H9 (cell line): ENCODE measurements around the gene ZFAND5. TPM values are rescaled to one million over a fixed set of nuclear protein-coding genes. Genes with fewer than 3 reads are reported as not detected.

Experiments
- DNase-seq: peaks from one replicate; pipeline ENCODE4 v3.0.0-alpha.2; 2017
- H2AFZ ChIP-seq: one replicate; pipeline ENCODE4 v1.6.1; 2013; ENCODE audit warnings: mild to moderate bottlenecking, low read length, control low read depth, moderate library complexity
- H2AK5ac ChIP-seq: 2 replicates; pipeline ENCODE4 v1.6.1; 2013; ENCODE audit warnings: low read length, control low read depth, mixed read lengths; ENCODE audit not compliant: insufficient read length
- H2BK120ac ChIP-seq: one replicate; pipeline ENCODE4 v1.6.1; 2013; ENCODE audit warnings: low read depth, mild to moderate bottlenecking, low read length, control low read depth, inconsistent platforms; ENCODE audit not compliant: poor library complexity, severe bottlenecking
- H2BK12ac ChIP-seq: 2 replicates; pipeline ENCODE4 v1.6.1; 2013; ENCODE audit warnings: low read length, control low read depth, mixed read lengths, low read depth; ENCODE audit not compliant: insufficient read length
- H2BK15ac ChIP-seq: 2 replicates; pipeline ENCODE4 v1.6.1; 2013; ENCODE audit warnings: low read depth, low read length, control low read depth
- H2BK20ac ChIP-seq: one replicate; pipeline ENCODE4 v1.6.1; 2013; ENCODE audit warnings: low read depth, mild to moderate bottlenecking, low read length, control low read depth, inconsistent platforms; ENCODE audit not compliant: poor library complexity, severe bottlenecking
- H2BK5ac ChIP-seq: 2 replicates; pipeline ENCODE4 v1.6.1; 2013; ENCODE audit warnings: low read length, control low read depth, mixed read lengths; ENCODE audit not compliant: insufficient read length
- H3K14ac ChIP-seq: 2 replicates; pipeline ENCODE4 v1.6.1; 2013; ENCODE audit warnings: low read length, control low read depth; ENCODE audit not compliant: insufficient read depth
- H3K18ac ChIP-seq: 2 replicates; pipeline ENCODE4 v1.6.1; 2013; ENCODE audit warnings: low read depth, mild to moderate bottlenecking, mixed read lengths, low read length, control low read depth; ENCODE audit not compliant: insufficient read length
- H3K23ac ChIP-seq: 2 replicates; pipeline ENCODE4 v1.6.1; 2013; ENCODE audit warnings: low read length, control low read depth, mixed read lengths, low read depth; ENCODE audit not compliant: insufficient read length
- H3K23me2 ChIP-seq: 2 replicates; pipeline ENCODE4 v1.6.1; 2013; ENCODE audit warnings: low read depth, mild to moderate bottlenecking, mixed read lengths, low read length, control low read depth; ENCODE audit not compliant: insufficient read length, poor library complexity, severe bottlenecking
- H3K27ac ChIP-seq: 2 replicates; pipeline ENCODE4 v1.5.1; 2013; ENCODE audit warnings: low read length, control low read depth, mixed read lengths, low read depth; ENCODE audit not compliant: insufficient read length
- H3K27me3 ChIP-seq: 2 replicates; pipeline ENCODE4 v1.6.1; 2013; ENCODE audit warnings: low read length, control low read depth, inconsistent platforms; ENCODE audit not compliant: insufficient read depth
- H3K4ac ChIP-seq: 2 replicates; pipeline ENCODE4 v1.6.1; 2013; ENCODE audit warnings: low read depth, mild to moderate bottlenecking, control low read depth, inconsistent platforms, low read length, moderate library complexity
- H3K4me1 ChIP-seq: 2 replicates; pipeline ENCODE4 v1.6.1; 2013; ENCODE audit warnings: low read length, control low read depth, inconsistent platforms; ENCODE audit not compliant: insufficient read depth
- H3K4me2 ChIP-seq: 2 replicates; pipeline ENCODE4 v1.6.1; 2013; ENCODE audit warnings: low read length, control low read depth, mixed read lengths; ENCODE audit not compliant: insufficient read length, insufficient read depth
- H3K56ac ChIP-seq: 2 replicates; pipeline ENCODE4 v1.6.1; 2013; ENCODE audit warnings: low read depth, mild to moderate bottlenecking, mixed read lengths, low read length, control low read depth; ENCODE audit not compliant: insufficient read length
- H3K79me1 ChIP-seq: 2 replicates; pipeline ENCODE4 v1.6.1; 2013; ENCODE audit warnings: low read depth, mild to moderate bottlenecking, moderate library complexity, low read length, control low read depth, inconsistent platforms; ENCODE audit not compliant: insufficient read depth, poor library complexity, severe bottlenecking
- H3K79me2 ChIP-seq: 2 replicates; pipeline ENCODE4 v1.6.1; 2013; ENCODE audit warnings: low read length, control low read depth, inconsistent platforms; ENCODE audit not compliant: insufficient read depth
- H3K9ac ChIP-seq: 2 replicates; pipeline ENCODE4 v1.6.1; 2013; ENCODE audit warnings: low read length, control low read depth, mixed read lengths; ENCODE audit not compliant: insufficient read length; ENCODE audit errors: extremely low read depth
- H3K9me3 ChIP-seq: one replicate; pipeline ENCODE4 v1.6.1; 2013; ENCODE audit warnings: low read depth, low read length, inconsistent platforms; ENCODE audit not compliant: control insufficient read depth
- H3T11ph ChIP-seq: one replicate; pipeline ENCODE4 v1.6.1; 2013; ENCODE audit warnings: mild to moderate bottlenecking, low read length, control low read depth, inconsistent platforms
- H4K20me1 ChIP-seq: one replicate; pipeline ENCODE4 v1.6.1; 2013; ENCODE audit not compliant: control insufficient read depth, insufficient read length, insufficient read depth
- H4K5ac ChIP-seq: 2 replicates; pipeline ENCODE4 v1.6.1; 2013; ENCODE audit warnings: low read depth, mild to moderate bottlenecking, mixed read lengths, low read length, control low read depth; ENCODE audit not compliant: insufficient read length
- H4K8ac ChIP-seq: replicated peaks from 2 replicates; pipeline ENCODE4 v1.6.1; 2013; ENCODE audit warnings: low read length, control low read depth, mixed read lengths, low read depth; ENCODE audit not compliant: insufficient read length
- H4K91ac ChIP-seq: 2 replicates; pipeline ENCODE4 v1.6.1; 2013; ENCODE audit warnings: low read depth, mild to moderate bottlenecking, moderate library complexity, mixed read lengths, low read length, control low read depth; ENCODE audit not compliant: insufficient read length
- H3K27ac Mint-ChIP-seq, 3 experiments: 2 replicates in 2 of 3; 3 replicates in 1 of 3; pipeline ENCODE4 v1.8.0; 2020 to 2021; ENCODE audit warnings: mixed read lengths in 3 of 3, mild to moderate bottlenecking in 1 of 3, moderate library complexity in 1 of 3
- H3K27me3 Mint-ChIP-seq: 2 replicates; pipeline ENCODE4 v1.8.0; 2021; ENCODE audit warnings: low read depth, mild to moderate bottlenecking, moderate library complexity, mixed read lengths
- H3K36me3 Mint-ChIP-seq, 3 experiments: 2 replicates in 2 of 3; 3 replicates in 1 of 3; pipeline ENCODE4 v1.8.0; 2020 to 2021; ENCODE audit warnings: low read depth in 3 of 3, mixed read lengths in 3 of 3; ENCODE audit not compliant: insufficient read depth in 1 of 3
- H3K4me1 Mint-ChIP-seq, 2 experiments: 2 replicates each; pipeline ENCODE4 v1.8.0; 2020; ENCODE audit warnings: mixed read lengths in 2 of 2
- H3K4me3 Mint-ChIP-seq, 2 experiments: 2 replicates in 1 of 2; 3 replicates in 1 of 2; pipeline ENCODE4 v1.8.0; 2020 to 2021; ENCODE audit warnings: mild to moderate bottlenecking in 2 of 2, mixed read lengths in 2 of 2, moderate library complexity in 1 of 2
- H3K9me3 Mint-ChIP-seq, 2 experiments: 2 replicates in 1 of 2; 3 replicates in 1 of 2; pipeline ENCODE4 v1.8.0; 2020; ENCODE audit warnings: mild to moderate bottlenecking in 2 of 2, mixed read lengths in 2 of 2, moderate library complexity in 1 of 2
- CTCF ChIP-seq: fragments of 200-600 bp; sonication (generic); conservative IDR thresholded peaks from 3 replicates; pipeline ENCODE4 v1.8.0; 2021; ENCODE audit warnings: antibody characterized with exemption, mild to moderate bottlenecking
- WGBS: extraction: QIAGEN DNeasy Blood & Tissue Kit; methylation state at CpG from one replicate; pipeline ENCODE4 v1.1.7; 2013; ENCODE audit warnings: missing lambda C conversion rate, low lambda C conversion rate, mixed read lengths; ENCODE audit not compliant: insufficient read length; ENCODE audit errors: extremely low coverage; 5-methylcytosine and 5-hydroxymethylcytosine counted together
- total RNA-seq: library from RNA; stranded (reverse); gene quantifications from 2 replicates; pipeline ENCODE4 v1.2.1, GENCODE V29; 2021

Gene ZFAND5
- total RNA-seq, 1 experiment from 2014 or later: 304 TPM

- Histone ChIP-seq H3K4me2 (no peak overlapping the region), H3K79me2 (no peaks in the 10 kb centered on the region), H3K14ac (no peak overlapping the region), H2AK5ac (no peak overlapping the region), H4K91ac (no peak overlapping the region), H3K79me1 (no peaks in the 10 kb centered on the region), H2BK12ac (no peak overlapping the region), H4K20me1 (no peaks in the 10 kb centered on the region), H2BK5ac (no peak overlapping the region), H3K56ac (no peak overlapping the region), H3K4ac (no peak overlapping the region), H3K23ac (no peak overlapping the region), H3K27ac (no peak overlapping the region), H3T11ph (no peak overlapping the region), H4K5ac (no peak overlapping the region), H2BK120ac (no peak overlapping the region), H3K9me3 (no peaks in the 10 kb centered on the region), H2AFZ (no peak overlapping the region), H3K27me3 (no peaks in the 10 kb centered on the region), H4K8ac (no peak overlapping the region), H3K23me2 (no peaks in the 10 kb centered on the region), H2BK15ac (no peak overlapping the region), H3K18ac (no peak overlapping the region), H3K4me1 (no peaks in the 10 kb centered on the region), H2BK20ac (no peak overlapping the region), H3K9ac (no peak overlapping the region)
- TF ChIP-seq CTCF: no peak
- no peak for DNase-seq
- no peaks in the 10 kb centered on the region for H3K36me3 Mint-ChIP-seq
- H3K27me3 Mint-ChIP-seq: no peaks in the 10 kb centered on the region; the same call in 1 of the 2 replicates
- no CpG with 5 or more reads among the region's 6 CpGs for WGBS
- no peaks in the 10 kb centered on the region for H3K9me3 Mint-ChIP-seq
- no peak overlapping the region for H3K27ac Mint-ChIP-seq
- H3K4me1 Mint-ChIP-seq: peaks cover 3 to 4% of the 10 kb centered on the region in 2 experiments
- H3K4me3 Mint-ChIP-seq: no peak overlapping the region
Observed at GRCh38 chr9:72334658-72335337, 30.2 kb downstream of the ZFAND5 start.
